Measurements from ENCODE around the gene RCE1.

Gene RCE1

DNA sequence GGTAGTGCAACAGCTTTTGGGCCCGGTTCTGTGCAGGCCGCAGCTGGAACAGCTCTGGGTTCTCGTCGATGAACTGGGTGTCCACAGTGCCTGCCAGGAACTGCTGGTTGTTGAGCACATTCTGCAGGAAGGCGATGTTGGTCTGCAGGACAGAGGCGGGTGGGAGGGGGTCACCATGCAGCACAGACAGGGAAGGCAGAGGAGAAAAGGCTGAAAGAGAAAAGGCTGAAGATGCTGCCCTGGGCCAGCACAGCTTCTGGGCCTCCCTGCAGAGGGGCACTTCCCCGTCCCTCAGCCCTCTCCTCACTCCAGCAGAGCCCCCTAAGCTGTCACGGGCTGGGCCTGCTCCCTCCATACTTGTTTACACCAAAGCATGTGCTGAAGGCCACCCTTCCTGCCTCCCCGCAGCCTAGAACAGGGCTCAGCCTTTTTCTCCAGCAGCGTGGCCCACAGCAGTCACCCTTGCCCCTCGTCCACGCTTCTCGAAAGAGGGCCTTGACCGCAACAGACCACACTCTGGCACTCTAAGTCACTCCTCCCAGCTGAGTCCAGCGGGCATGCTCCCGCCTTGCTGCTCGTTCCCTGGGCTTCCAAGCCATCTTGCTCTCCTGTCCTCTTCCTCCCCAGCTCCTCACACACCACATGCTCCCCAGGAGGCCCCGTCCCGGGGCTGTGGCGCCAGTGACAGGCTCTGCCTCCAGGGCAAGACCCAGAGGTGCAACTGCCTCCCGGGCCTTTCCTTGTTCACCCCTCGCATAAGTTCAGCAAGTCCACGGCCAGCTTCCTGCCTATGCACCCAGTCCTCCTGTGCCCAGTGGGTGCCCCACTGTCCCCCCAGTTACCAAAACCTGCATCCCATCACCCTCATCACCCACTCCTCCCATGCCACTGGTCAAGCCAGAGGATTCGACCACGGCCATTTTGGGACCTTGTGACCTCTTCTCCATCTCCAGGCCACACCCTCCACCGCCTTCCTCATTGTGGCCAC is 10.3 kb downstream of the RCE1 start:
- no peak overlapping the region for H3K4me3 ChIP-seq (ENCODE audit: low read depth, low read length)
- TF ChIP-seq, protein P1, sequence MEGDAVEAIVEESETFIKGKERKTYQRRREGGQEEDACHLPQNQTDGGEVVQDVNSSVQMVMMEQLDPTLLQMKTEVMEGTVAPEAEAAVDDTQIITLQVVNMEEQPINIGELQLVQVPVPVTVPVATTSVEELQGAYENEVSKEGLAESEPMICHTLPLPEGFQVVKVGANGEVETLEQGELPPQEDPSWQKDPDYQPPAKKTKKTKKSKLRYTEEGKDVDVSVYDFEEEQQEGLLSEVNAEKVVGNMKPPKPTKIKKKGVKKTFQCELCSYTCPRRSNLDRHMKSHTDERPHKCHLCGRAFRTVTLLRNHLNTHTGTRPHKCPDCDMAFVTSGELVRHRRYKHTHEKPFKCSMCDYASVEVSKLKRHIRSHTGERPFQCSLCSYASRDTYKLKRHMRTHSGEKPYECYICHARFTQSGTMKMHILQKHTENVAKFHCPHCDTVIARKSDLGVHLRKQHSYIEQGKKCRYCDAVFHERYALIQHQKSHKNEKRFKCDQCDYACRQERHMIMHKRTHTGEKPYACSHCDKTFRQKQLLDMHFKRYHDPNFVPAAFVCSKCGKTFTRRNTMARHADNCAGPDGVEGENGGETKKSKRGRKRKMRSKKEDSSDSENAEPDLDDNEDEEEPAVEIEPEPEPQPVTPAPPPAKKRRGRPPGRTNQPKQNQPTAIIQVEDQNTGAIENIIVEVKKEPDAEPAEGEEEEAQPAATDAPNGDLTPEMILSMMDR (IDR thresholded peaks at IDR 0.05; ENCODE audit: low read depth, low read length) = no peak
- no peak for DNase-seq (ENCODE audit: low read depth, low spot score)
- in situ Hi-C loops (cut with HindIII; ENCODE audit: low sequenced_read_pairs) = no loop called here

GRCh38 chr11:66854231-66854661 is 11.0 kb downstream of the RCE1 start:
- no peak for DNase-seq (ENCODE audit: low read depth, low spot score)
- in situ Hi-C loops (cut with HindIII; ENCODE audit: low sequenced_read_pairs) = no loop called here
- TF ChIP-seq, protein P1 (IDR thresholded peaks at IDR 0.05; ENCODE audit: low read depth, low read length) = no peak
- H3K4me3 ChIP-seq (ENCODE audit: low read depth, low read length) = no peak overlapping the region

GRCh38 chr11:66854729-66855211 is 11.5 kb downstream of the RCE1 start:
- no peak for DNase-seq (ENCODE audit: low read depth, low spot score)
- H3K4me3 ChIP-seq (ENCODE audit: low read depth, low read length) = no peak overlapping the region
- in situ Hi-C loops (cut with HindIII; ENCODE audit: low sequenced_read_pairs) = no loop called here
- TF ChIP-seq, protein P1 (IDR thresholded peaks at IDR 0.05; ENCODE audit: low read depth, low read length) = no peak

DNA sequence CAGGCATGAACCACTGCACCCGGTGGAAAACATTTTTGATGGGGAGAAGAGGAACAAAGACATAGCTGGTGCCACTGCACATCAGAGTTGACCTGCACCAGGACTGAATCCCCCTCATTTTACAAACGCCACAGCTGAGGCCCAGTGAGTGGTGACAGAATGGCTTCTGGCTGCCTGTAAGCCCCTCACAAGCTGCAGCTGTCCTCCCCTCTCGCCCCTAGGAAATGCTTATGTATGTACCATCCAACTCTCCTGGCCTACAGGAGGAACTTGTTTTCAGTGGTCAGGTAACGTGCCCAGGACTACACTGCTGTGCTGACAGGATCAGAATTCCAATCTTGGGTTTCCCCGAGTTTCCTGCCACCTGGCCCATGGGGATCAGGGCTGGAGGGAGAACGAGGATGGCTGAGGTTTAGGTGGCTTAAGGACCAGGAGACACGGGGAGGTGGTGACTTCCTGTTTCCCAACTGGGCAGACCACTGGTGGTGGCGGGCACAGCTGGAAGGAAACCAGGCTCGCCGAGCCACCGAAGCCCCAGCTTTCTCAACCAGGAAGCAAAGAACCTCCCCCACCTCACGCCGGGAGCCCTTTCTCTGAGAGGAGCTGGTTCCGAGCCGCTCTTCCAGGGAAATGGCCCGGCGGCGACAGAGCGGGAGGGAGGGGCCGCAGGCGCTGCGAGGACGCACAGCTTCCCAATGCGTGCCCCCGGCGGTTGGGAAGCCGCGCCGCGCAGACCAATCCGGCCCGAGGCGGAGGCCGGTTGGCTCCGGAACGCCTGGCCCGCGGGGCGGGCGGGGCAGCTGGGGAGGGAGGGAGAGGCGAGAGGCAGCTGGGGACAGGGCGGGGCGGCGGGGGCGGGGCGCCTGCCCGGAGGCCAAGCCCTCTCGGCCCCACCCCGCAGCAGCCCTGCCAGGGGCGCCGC is 12.6 kb downstream of the RCE1 start:
- in situ Hi-C loops (cut with HindIII; ENCODE audit: low sequenced_read_pairs) = no loop called here
- H3K4me3 ChIP-seq (ENCODE audit: low read depth, low read length) = peak overlapping the region; percentile 68
- TF ChIP-seq, protein P1 (IDR thresholded peaks at IDR 0.05; ENCODE audit: low read depth, low read length) = no peak
- DNase-seq (ENCODE audit: low read depth, low spot score) = peak; percentile 94

DNA sequence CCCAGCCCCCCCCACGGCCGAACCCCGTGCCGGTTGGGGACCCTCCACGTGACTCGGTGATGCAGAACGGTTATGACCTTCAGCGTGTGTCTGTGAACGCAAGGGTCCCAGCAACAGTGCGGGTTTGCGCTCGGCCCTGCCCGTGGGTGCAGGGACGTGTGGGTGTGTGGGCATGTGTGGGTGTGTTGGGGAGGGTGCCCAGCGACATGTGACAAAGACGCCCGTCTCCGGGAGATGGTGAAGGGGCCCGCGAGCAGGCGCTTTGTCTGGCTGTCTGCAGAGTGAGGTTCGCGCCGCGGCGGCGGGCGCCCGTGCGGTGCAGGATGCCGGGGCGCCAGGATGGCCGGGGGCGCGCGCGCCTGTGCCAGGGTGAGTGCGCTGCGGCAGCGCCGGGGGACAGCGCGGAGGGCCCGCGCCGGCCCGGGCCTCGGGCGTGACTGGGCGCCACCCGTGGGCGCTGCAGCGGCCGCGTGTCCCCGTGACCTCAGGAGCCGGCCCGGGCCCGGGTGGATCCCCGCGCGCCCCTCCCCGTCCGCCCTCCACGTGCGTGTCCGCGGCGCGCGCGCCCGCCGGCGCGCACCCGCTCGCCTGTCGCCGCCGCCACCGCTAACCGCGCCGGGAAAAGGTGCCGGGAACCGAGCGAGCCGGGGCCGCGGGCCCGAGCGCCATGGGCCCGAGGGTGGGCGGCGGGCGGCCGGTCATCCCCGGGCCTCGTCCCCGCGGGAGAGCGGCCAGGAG is 13.4 kb downstream of the RCE1 start, which contains the start of gene LRFN4:
Gene LRFN4 (plus strand): TSS at position 569 of the 738 bp plus-strand sequence. CDS start 681 bp downstream, outside the sequence.
- in situ Hi-C loops (cut with HindIII; ENCODE audit: low sequenced_read_pairs) = no loop called here
- no peak for DNase-seq (ENCODE audit: low read depth, low spot score)
- TF ChIP-seq, protein P1 (IDR thresholded peaks at IDR 0.05; ENCODE audit: low read depth, low read length) = no peak
- H3K4me3 ChIP-seq (ENCODE audit: low read depth, low read length) = peak within 1 kb of the TSS; percentile 68

Measured in astrocyte of the spinal cord (primary cell).